Panc1 (cell line): ENCODE results near the gene SH3BP5. TPM values are rescaled to one million over a fixed set of nuclear protein-coding genes. Genes with fewer than 3 reads are reported as not detected.

Experiments used
- ATAC-seq: fragments of 200-7000 bp; cut with Tn5 transposase; 2 replicates; pipeline ENCODE4 v1.9.1; 2020; ENCODE audit warnings: mild to moderate bottlenecking, moderate library complexity
- BruUV-seq: library from RNA; stranded (reverse); fragments of 400-500 nt; replicated peaks from 2 replicates; lab custom pipeline; 2021; lab: Mats Ljungman, UMichigan
- CTCF ChIA-PET: fragments of 300-600 bp; sonication (Branson Sonifier 250); formaldehyde crosslinking; loops from one replicate; lab custom pipeline; 2022; ENCODE audit warnings: antibody characterized with exemption; lab: Charles Lee
- POLR2A ChIA-PET: fragments of 300-600 bp; sonication (Branson Sonifier 250); formaldehyde crosslinking; loops from one replicate; lab custom pipeline; 2022; ENCODE audit warnings: antibody characterized with exemption; lab: Charles Lee
- DNase-seq: peaks from one replicate; pipeline ENCODE4 v3.0.0-alpha.2; 2010; ENCODE audit warnings: low read depth, low spot score
- H3K27ac ChIP-seq: 2 replicates; pipeline ENCODE4 v1.5.1; 2011; ENCODE audit warnings: mild to moderate bottlenecking, low read length, inconsistent platforms
- H3K27me3 ChIP-seq: fragments of 200-500 bp; sonication (Bioruptor generic); 2 replicates; pipeline ENCODE4 v1.6.0; 2014; ENCODE audit warnings: low read length, inconsistent platforms; ENCODE audit not compliant: control insufficient read depth, insufficient read depth
- H3K36me3 ChIP-seq: fragments of 200-500 bp; sonication (Bioruptor generic); 2 replicates; pipeline ENCODE4 v1.5.1; 2014; ENCODE audit warnings: inconsistent platforms, mild to moderate bottlenecking, low read length, moderate library complexity; ENCODE audit not compliant: control insufficient read depth, insufficient read depth
- H3K4me1 ChIP-seq: 2 replicates; pipeline ENCODE4 v1.5.1; 2011; ENCODE audit warnings: inconsistent platforms, mild to moderate bottlenecking, low read length, moderate library complexity; ENCODE audit not compliant: control insufficient read depth, insufficient read depth
- H3K4me3 ChIP-seq, 2 experiments: 2 replicates each; pipeline ENCODE4 v1.5.1; 2011 to 2012; ENCODE audit warnings: low read depth in 2 of 2, low read length in 2 of 2, mild to moderate bottlenecking in 2 of 2, inconsistent platforms in 1 of 2, moderate library complexity in 1 of 2
- H3K9me3 ChIP-seq: fragments of 200-500 bp; sonication (Bioruptor generic); 2 replicates; pipeline ENCODE4 v1.5.1; 2014; ENCODE audit warnings: low read depth, mild to moderate bottlenecking, inconsistent platforms, low read length, moderate library complexity; ENCODE audit not compliant: control insufficient read depth, insufficient read depth
- POLR2AphosphoS5 ChIP-seq: IDR thresholded peaks from 2 replicates; pipeline ENCODE4 v1.6.1; 2012; ENCODE audit warnings: mild to moderate bottlenecking, low read depth, low read length, moderate library complexity
- REST ChIP-seq, 2 experiments: IDR thresholded peaks; 2 replicates each; pipeline ENCODE4 v1.6.1; 2011 to 2012; ENCODE audit warnings: low read depth in 2 of 2, control low read depth in 1 of 2, low read length in 1 of 2, mild to moderate bottlenecking in 1 of 2, moderate library complexity in 1 of 2; ENCODE audit not compliant: insufficient read depth in 1 of 2
- SIN3A ChIP-seq: IDR thresholded peaks from 2 replicates; pipeline ENCODE4 v1.6.1; 2012; ENCODE audit warnings: low read depth, mild to moderate bottlenecking, low read length, moderate library complexity, borderline replicate concordance; ENCODE audit not compliant: insufficient read depth
- TCF7L2 ChIP-seq: IDR thresholded peaks from 2 replicates; pipeline ENCODE4 v1.6.1; 2011; ENCODE audit warnings: mild to moderate bottlenecking, low read depth, low read length, inconsistent platforms
- in situ Hi-C: cut with HindIII; loops from 2 replicates; pipeline ENCODE4 v1.10.0; 2016; ENCODE audit warnings: low sequenced_read_pairs, low pct_unique_long_range_greater_than_20kb
- intact Hi-C: fragments of 100-400 bp; cut with micrococcal nuclease; formaldehyde crosslinking; loops from one replicate; pipeline ENCODE4 v1.10.0; 2022; ENCODE audit not compliant: unreplicated experiment
- total RNA-seq: library from RNA; stranded (reverse); gene quantifications from one replicate; pipeline ENCODE4 v1.2.1, GENCODE V29; 2021; ENCODE audit not compliant: unreplicated experiment
- TF ChIP-seq, protein P1 (sequence below): fragments of 450-650 bp; IDR thresholded peaks from 2 replicates; pipeline ENCODE4 v1.5.1; 2017; ENCODE audit warnings: mild to moderate bottlenecking

The SH3BP5 gene
- total RNA-seq, 1 experiment from 2014 or later: 12.0 TPM

DNA sequence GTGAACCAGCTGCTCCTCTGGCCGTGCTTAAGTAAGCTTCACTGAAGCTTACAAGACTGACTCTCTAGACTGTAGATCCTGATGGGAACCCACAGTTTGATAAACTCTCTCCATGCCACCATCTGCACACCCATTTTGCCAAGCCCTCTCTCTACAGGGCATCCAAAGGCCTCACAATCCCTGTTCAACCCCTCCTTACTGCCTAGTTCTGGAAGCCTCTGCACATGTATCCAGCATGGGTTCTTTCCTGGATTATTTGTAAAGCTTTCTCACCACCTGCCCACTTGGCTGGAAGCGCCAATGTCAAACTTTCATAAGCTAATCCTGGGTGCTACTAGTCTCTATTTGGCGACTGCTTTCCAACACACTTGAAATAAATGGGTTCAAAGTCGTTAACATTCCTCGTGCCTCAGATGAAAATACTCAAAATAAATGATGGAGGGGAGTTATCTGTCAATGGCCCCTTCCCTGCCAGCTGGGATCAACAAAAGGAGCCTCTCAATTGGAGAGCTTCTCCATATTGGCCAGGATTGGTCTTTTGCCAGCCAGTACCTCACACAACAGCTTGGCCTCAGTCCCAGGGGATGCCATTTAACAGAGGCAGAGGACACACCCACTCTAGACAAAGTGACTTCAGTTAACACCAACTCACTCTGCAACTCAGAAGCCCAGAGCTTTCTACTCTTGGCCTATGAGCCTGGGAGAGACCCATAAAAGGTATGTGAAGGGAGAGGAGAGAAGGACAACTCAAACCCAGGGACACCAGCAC, 48.1 kb downstream of the SH3BP5 start:
- Histone ChIP-seq H3K4me3 (no peak overlapping the region), H3K36me3 (no peaks in the 10 kb centered on the region), H3K4me1 (no peaks in the 10 kb centered on the region), H3K9me3 (no peaks in the 10 kb centered on the region), H3K27me3 (no peaks in the 10 kb centered on the region), H3K27ac (no peak overlapping the region)
- DNase-seq: no peak
- ChIA-PET POLR2A (no interaction called here), CTCF (no interaction called here)
- ATAC-seq: no peak
- BruUV-seq: no TSS peak
- TF ChIP-seq POLR2AphosphoS5 (no peak), REST (IDR thresholded peaks at IDR 0.05; ENCODE audit: insufficient read depth in 1 of 2, low read depth in 2 of 2, low read length in 1 of 2) (no peak), SIN3A (no peak), TCF7L2 (no peak)
- TF ChIP-seq, protein P1, sequence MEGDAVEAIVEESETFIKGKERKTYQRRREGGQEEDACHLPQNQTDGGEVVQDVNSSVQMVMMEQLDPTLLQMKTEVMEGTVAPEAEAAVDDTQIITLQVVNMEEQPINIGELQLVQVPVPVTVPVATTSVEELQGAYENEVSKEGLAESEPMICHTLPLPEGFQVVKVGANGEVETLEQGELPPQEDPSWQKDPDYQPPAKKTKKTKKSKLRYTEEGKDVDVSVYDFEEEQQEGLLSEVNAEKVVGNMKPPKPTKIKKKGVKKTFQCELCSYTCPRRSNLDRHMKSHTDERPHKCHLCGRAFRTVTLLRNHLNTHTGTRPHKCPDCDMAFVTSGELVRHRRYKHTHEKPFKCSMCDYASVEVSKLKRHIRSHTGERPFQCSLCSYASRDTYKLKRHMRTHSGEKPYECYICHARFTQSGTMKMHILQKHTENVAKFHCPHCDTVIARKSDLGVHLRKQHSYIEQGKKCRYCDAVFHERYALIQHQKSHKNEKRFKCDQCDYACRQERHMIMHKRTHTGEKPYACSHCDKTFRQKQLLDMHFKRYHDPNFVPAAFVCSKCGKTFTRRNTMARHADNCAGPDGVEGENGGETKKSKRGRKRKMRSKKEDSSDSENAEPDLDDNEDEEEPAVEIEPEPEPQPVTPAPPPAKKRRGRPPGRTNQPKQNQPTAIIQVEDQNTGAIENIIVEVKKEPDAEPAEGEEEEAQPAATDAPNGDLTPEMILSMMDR: no peak
- in situ Hi-C loops (no loop called here), intact Hi-C loops (no loop called here)

GRCh38 chr3:15283702-15284101, 48.7 kb downstream of the SH3BP5 start:
- Histone ChIP-seq H3K4me1 (no peaks in the 10 kb centered on the region), H3K4me3 (no peak overlapping the region), H3K9me3 (no peaks in the 10 kb centered on the region), H3K27me3 (no peaks in the 10 kb centered on the region), H3K27ac (no peak overlapping the region), H3K36me3 (no peaks in the 10 kb centered on the region)
- CTCF ChIA-PET: no interaction called here
- no peak for DNase-seq
- TF ChIP-seq, protein P1: no peak
- no peak for TF ChIP-seq POLR2AphosphoS5
- TF ChIP-seq TCF7L2: no peak
- no peak for TF ChIP-seq SIN3A
- TF ChIP-seq REST (IDR thresholded peaks at IDR 0.05; ENCODE audit: insufficient read depth in 1 of 2, low read depth in 2 of 2, low read length in 1 of 2): no peak
- no TSS peak for BruUV-seq
- intact Hi-C loops (no loop called here), in situ Hi-C loops (no loop called here)
- POLR2A ChIA-PET: no interaction called here
- ATAC-seq: no peak
